AG09309 (cell line): Measurements from ENCODE around the gene RAPGEF2.

ENCODE experiments used
- DNase-seq: peaks from one replicate; pipeline ENCODE4 v3.0.0-alpha.2; 2010; ENCODE audit warnings: low read depth
- H3K4me3 ChIP-seq: 2 replicates; pipeline ENCODE4 v1.5.1; 2011; ENCODE audit warnings: mild to moderate bottlenecking, low read depth, low read length, moderate library complexity; ENCODE audit not compliant: control insufficient read depth
- TF ChIP-seq, protein P1 (sequence below): IDR thresholded peaks from 2 replicates; pipeline ENCODE4 v1.5.1; 2011; ENCODE audit warnings: mild to moderate bottlenecking, low read depth, low read length, inconsistent platforms; ENCODE audit not compliant: insufficient read depth, control insufficient read depth; ENCODE audit errors: missing control alignments

Gene RAPGEF2

DNA sequence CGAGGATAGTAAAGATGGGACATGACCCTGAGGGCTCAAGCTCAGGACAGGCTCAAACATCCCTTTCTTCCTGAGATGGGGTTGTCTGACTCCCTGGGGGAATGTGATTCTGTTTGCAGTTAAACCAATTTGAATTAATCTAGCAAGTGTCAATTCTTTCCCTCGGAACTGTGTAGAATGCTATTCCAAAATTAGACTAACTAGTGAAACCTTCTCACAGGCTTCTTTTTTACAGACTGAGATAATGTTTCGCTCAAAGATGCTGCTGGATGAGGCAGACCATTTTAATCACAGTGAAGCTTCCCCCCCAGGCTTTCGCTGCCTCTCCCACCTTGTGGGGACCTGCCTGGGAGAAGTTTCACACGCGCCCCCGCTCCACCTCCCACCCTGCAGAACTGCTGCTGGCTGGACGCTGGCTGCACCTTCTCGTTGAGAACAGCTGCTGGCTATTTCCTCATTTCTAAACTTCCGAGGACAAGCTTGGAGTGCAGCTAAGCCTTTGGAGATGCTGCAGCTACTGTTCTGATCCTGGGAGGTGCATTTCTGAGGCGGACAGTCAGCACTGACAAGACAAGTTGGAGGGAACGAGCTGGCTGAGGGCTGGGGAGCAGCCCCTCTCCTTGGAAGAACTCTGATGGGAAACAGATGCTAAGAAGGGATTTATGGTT, 297.8 kb downstream of the RAPGEF2 start:
- no peak overlapping the region for H3K4me3 ChIP-seq
- DNase-seq = no peak
- TF ChIP-seq, protein P1, sequence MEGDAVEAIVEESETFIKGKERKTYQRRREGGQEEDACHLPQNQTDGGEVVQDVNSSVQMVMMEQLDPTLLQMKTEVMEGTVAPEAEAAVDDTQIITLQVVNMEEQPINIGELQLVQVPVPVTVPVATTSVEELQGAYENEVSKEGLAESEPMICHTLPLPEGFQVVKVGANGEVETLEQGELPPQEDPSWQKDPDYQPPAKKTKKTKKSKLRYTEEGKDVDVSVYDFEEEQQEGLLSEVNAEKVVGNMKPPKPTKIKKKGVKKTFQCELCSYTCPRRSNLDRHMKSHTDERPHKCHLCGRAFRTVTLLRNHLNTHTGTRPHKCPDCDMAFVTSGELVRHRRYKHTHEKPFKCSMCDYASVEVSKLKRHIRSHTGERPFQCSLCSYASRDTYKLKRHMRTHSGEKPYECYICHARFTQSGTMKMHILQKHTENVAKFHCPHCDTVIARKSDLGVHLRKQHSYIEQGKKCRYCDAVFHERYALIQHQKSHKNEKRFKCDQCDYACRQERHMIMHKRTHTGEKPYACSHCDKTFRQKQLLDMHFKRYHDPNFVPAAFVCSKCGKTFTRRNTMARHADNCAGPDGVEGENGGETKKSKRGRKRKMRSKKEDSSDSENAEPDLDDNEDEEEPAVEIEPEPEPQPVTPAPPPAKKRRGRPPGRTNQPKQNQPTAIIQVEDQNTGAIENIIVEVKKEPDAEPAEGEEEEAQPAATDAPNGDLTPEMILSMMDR = no peak

DNA sequence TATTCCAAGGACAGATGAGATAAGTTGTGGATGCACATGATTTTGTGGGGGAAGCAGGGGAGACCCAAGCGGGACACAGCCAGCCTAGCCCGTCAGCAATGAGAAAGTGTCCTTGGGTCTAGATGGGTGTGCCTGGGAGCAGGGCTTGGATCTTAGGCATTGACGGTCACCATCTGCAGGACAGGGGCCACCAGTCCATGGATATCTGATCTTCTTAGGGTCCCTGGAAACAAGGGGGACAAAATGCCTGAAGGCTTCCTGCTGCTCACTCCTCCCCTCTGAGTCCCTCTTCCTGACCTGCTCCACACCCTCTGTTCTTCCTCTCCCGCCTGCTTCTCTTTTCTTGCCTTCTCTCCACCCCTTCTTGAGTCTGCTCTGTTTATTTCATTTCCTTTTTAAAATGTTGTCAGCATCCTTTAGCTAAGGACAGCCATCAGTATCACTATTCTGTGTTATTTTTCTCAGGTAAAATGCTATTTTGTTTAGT, 298.4 kb downstream of the RAPGEF2 start:
- no peak overlapping the region for H3K4me3 ChIP-seq
- DNase-seq = no peak
- TF ChIP-seq, protein P1 = no peak

DNA sequence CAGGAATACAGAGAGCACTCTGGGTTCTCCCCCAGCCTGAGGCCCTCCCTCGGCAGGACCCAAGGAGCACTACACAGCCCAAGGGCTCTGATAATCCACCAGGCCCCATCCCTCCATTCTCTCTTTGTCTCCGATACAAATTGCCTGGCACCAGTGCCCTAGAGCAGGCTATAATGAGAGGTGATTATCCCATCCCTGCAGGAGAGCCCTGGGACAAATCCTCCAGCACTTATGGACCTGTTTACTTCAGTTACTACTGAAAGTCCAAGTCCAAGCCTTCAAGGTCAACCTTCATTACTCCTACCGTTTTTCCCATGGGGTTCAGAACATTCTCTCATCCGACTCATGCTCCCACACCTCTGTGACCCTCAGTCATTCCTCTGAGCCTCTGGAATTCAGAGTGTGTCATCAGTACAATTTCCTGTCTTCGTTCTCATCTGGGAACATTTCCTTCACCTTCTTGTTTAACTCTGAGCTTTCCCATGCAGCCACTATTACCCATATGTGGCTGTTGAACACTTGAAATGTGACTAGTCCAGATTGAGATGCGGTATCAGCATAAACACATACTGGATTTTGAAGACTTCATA, 299.0 kb downstream of the RAPGEF2 start:
- no peak overlapping the region for H3K4me3 ChIP-seq
- TF ChIP-seq, protein P1 = no peak
- DNase-seq = peak; percentile 69
